ENCODE measurements around the gene KRTAP17-1.

The KRTAP17-1 gene

GRCh38 chr17:41301916-41302901 lies 13.3 kb downstream of the KRTAP17-1 start, which contains the start of gene KRTAP29-1:
Gene KRTAP29-1, minus strand, starts transcription at chr17:41302851. Its CDS starts 0 bp downstream, at chr17:41302851.
- no peak for DNase-seq (ENCODE audit: low read depth)
- no peak for TF ChIP-seq CTCF (IDR thresholded peaks at IDR 0.05; ENCODE audit: insufficient read depth, low read depth, low read length, missing control alignments)
- no peak within 1 kb of the TSS for H3K4me3 ChIP-seq (ENCODE audit: low read depth, low read length)

- no peak for TF ChIP-seq CTCF (IDR thresholded peaks at IDR 0.05; ENCODE audit: insufficient read depth, low read depth, low read length, missing control alignments)
- H3K4me3 ChIP-seq (ENCODE audit: low read depth, low read length): no peak overlapping the region
- no peak for DNase-seq (ENCODE audit: low read depth)
Observed at GRCh38 chr17:41301204-41301790, 14.2 kb downstream of the KRTAP17-1 start.

- no peak for DNase-seq (ENCODE audit: low read depth)
- no peak for TF ChIP-seq CTCF (IDR thresholded peaks at IDR 0.05; ENCODE audit: insufficient read depth, low read depth, low read length, missing control alignments)
- no peak overlapping the region for H3K4me3 ChIP-seq (ENCODE audit: low read depth, low read length)
Observed at GRCh38 chr17:41298458-41299135, 16.9 kb downstream of the KRTAP17-1 start.

GRCh38 chr17:41296846-41297245 lies 18.7 kb downstream of the KRTAP17-1 start:
- no peak for TF ChIP-seq CTCF (IDR thresholded peaks at IDR 0.05; ENCODE audit: insufficient read depth, low read depth, low read length, missing control alignments)
- no peak for DNase-seq (ENCODE audit: low read depth)
- H3K4me3 ChIP-seq (ENCODE audit: low read depth, low read length): no peak overlapping the region

- DNase-seq (ENCODE audit: low read depth): no peak
- no peak overlapping the region for H3K4me3 ChIP-seq (ENCODE audit: low read depth, low read length)
- TF ChIP-seq CTCF (IDR thresholded peaks at IDR 0.05; ENCODE audit: insufficient read depth, low read depth, low read length, missing control alignments): no peak
Observed at GRCh38 chr17:41294016-41294415, 21.5 kb downstream of the KRTAP17-1 start.

- no peak for DNase-seq (ENCODE audit: low read depth)
- TF ChIP-seq CTCF (IDR thresholded peaks at IDR 0.05; ENCODE audit: insufficient read depth, low read depth, low read length, missing control alignments): no peak
- no peak overlapping the region for H3K4me3 ChIP-seq (ENCODE audit: low read depth, low read length)
Observed at GRCh38 chr17:41287050-41287449, 28.5 kb downstream of the KRTAP17-1 start.
